Endodermal cell (in vitro differentiated cells): ENCODE results near the gene MRGPRD. TPM values are rescaled to one million over a fixed set of nuclear protein-coding genes. Genes with fewer than 3 reads are reported as not detected.

ENCODE experiments used
- DNase-seq: peaks from one replicate; pipeline ENCODE4 v3.0.0-alpha.2; 2017
- H3K27ac ChIP-seq: 2 replicates; pipeline ENCODE4 v1.5.1; 2013; ENCODE audit warnings: mild to moderate bottlenecking, low read depth, low read length, moderate library complexity
- H3K27me3 ChIP-seq: 2 replicates; pipeline ENCODE4 v1.6.1; 2013; ENCODE audit warnings: mild to moderate bottlenecking, low read length, moderate library complexity; ENCODE audit not compliant: insufficient read depth, control insufficient read depth, poor library complexity, severe bottlenecking
- H3K36me3 ChIP-seq: 2 replicates; pipeline ENCODE4 v1.7.0; 2013; ENCODE audit warnings: mild to moderate bottlenecking, low read length, moderate library complexity; ENCODE audit not compliant: control insufficient read depth, insufficient read depth
- H3K4me1 ChIP-seq: one replicate; pipeline ENCODE4 v1.7.0; 2013; ENCODE audit warnings: low read length; ENCODE audit not compliant: control insufficient read depth, insufficient read depth
- H3K4me3 ChIP-seq: 2 replicates; pipeline ENCODE4 v1.5.1; 2013; ENCODE audit warnings: mild to moderate bottlenecking, low read length, moderate library complexity
- H3K9ac ChIP-seq: 2 replicates; pipeline ENCODE4 v1.6.1; 2013; ENCODE audit warnings: mild to moderate bottlenecking, low read length, moderate library complexity; ENCODE audit not compliant: poor library complexity, severe bottlenecking; ENCODE audit errors: extremely low read depth
- H3K9me3 ChIP-seq: 2 replicates; pipeline ENCODE4 v1.6.1; 2013; ENCODE audit warnings: mild to moderate bottlenecking, low read length, moderate library complexity; ENCODE audit not compliant: control insufficient read depth
- H3K27ac Mint-ChIP-seq: 2 replicates; pipeline ENCODE4 v1.8.0; 2020; ENCODE audit warnings: mixed read lengths
- H3K27me3 Mint-ChIP-seq: 2 replicates; pipeline ENCODE4 v1.8.0; 2021; ENCODE audit warnings: mild to moderate bottlenecking, mixed read lengths; ENCODE audit not compliant: insufficient read depth
- H3K36me3 Mint-ChIP-seq: 2 replicates; pipeline ENCODE4 v1.8.0; 2020; ENCODE audit warnings: low read depth, mixed read lengths
- H3K4me1 Mint-ChIP-seq: 2 replicates; pipeline ENCODE4 v1.8.0; 2020; ENCODE audit warnings: mixed read lengths
- H3K4me3 Mint-ChIP-seq: 2 replicates; pipeline ENCODE4 v1.8.0; 2020; ENCODE audit warnings: mild to moderate bottlenecking, moderate library complexity, mixed read lengths
- H3K9me3 Mint-ChIP-seq: 2 replicates; pipeline ENCODE4 v1.8.0; 2020; ENCODE audit warnings: mild to moderate bottlenecking, mixed read lengths
- WGBS, 2 experiments: methylation state at CpG; one replicate each; pipeline versions ENCODE4 v1.1.5 to v1.1.7; 2013; ENCODE audit warnings: missing lambda C conversion rate in 2 of 2, mixed read lengths in 1 of 2; ENCODE audit not compliant: insufficient coverage in 1 of 2, insufficient read length in 1 of 2; 5-methylcytosine and 5-hydroxymethylcytosine counted together
- total RNA-seq, 2 donors: library from RNA; stranded (reverse); fragmentation: NEBNext Ultra II Directional in 1 of 2; extraction: Animal tissue kit (Norgen Biotek cat#: 25700) in 1 of 2; gene quantifications; 2 replicates in 1 of 2; 3 replicates in 1 of 2; pipeline ENCODE4 v1.2.1, GENCODE V29; 2021
- TF ChIP-seq, protein P1 (sequence below): fragments of 200-600 bp; sonication (generic); conservative IDR thresholded peaks from 2 replicates; pipeline ENCODE4 v1.5.0; 2021; ENCODE audit warnings: antibody characterized with exemption, mild to moderate bottlenecking

The MRGPRD gene
- total RNA-seq, 2 donors from 2014 or later, result not detected

- Mint-ChIP-seq H3K4me1 (no peaks in the 10 kb centered on the region), H3K36me3 (no peaks in the 10 kb centered on the region), H3K27me3 (peaks cover 2% of the 10 kb centered on the region), H3K9me3 (no peaks in the 10 kb centered on the region), H3K27ac (no peak overlapping the region), H3K4me3 (no peak overlapping the region)
- WGBS, 2 experiments, result 93 to 98% methylated on average over 12 to 15 of the region's 15 CpGs
- H3K4me3 ChIP-seq, result no peak overlapping the region
- H3K9ac ChIP-seq, result no peak overlapping the region
- H3K4me1 ChIP-seq, result no peaks in the 10 kb centered on the region
- no peaks in the 10 kb centered on the region for H3K27me3 ChIP-seq
- peaks cover 3% of the 10 kb centered on the region for H3K9me3 ChIP-seq
- no peak overlapping the region for H3K27ac ChIP-seq
- no peaks in the 10 kb centered on the region for H3K36me3 ChIP-seq
- DNase-seq, result no peak
- TF ChIP-seq, protein P1, sequence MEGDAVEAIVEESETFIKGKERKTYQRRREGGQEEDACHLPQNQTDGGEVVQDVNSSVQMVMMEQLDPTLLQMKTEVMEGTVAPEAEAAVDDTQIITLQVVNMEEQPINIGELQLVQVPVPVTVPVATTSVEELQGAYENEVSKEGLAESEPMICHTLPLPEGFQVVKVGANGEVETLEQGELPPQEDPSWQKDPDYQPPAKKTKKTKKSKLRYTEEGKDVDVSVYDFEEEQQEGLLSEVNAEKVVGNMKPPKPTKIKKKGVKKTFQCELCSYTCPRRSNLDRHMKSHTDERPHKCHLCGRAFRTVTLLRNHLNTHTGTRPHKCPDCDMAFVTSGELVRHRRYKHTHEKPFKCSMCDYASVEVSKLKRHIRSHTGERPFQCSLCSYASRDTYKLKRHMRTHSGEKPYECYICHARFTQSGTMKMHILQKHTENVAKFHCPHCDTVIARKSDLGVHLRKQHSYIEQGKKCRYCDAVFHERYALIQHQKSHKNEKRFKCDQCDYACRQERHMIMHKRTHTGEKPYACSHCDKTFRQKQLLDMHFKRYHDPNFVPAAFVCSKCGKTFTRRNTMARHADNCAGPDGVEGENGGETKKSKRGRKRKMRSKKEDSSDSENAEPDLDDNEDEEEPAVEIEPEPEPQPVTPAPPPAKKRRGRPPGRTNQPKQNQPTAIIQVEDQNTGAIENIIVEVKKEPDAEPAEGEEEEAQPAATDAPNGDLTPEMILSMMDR, result no peak
These were observed 14.6 kb downstream of the MRGPRD start for GRCh38 chr11:68965901-68966853.

DNA sequence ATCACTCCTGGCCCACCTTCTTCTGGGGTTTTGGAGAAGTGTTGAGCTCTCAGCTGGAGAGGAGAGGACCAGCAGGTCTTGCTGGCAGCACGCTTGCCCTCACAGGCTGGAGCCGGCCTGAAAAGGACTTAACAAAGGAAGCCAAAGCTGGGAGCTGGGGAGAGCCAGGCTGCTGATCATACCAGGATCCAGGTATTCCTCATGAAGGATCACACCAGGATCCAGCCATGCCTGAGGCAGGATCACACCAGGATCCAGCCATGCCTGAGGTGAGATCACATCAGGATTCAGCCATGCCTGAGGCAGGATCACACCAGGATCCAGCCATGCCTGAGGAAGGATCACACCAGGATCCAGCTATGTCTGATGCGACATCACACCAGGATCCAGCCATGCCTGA, 17.0 kb downstream of the MRGPRD start:
- Mint-ChIP-seq H3K27ac (no peak overlapping the region), H3K4me1 (no peaks in the 10 kb centered on the region), H3K4me3 (no peak overlapping the region), H3K27me3 (peaks cover 2% of the 10 kb centered on the region), H3K36me3 (no peaks in the 10 kb centered on the region), H3K9me3 (no peaks in the 10 kb centered on the region)
- Histone ChIP-seq H3K27me3 (no peaks in the 10 kb centered on the region), H3K27ac (no peak overlapping the region), H3K9me3 (peaks cover 3% of the 10 kb centered on the region), H3K9ac (no peak overlapping the region), H3K4me3 (no peak overlapping the region), H3K36me3 (no peaks in the 10 kb centered on the region), H3K4me1 (no peaks in the 10 kb centered on the region)
- TF ChIP-seq, protein P1, result no peak
- DNase-seq, result no peak
- 91 to 100% methylated on average over 1 to 3 of the region's 3 CpGs for WGBS, 2 experiments

DNA sequence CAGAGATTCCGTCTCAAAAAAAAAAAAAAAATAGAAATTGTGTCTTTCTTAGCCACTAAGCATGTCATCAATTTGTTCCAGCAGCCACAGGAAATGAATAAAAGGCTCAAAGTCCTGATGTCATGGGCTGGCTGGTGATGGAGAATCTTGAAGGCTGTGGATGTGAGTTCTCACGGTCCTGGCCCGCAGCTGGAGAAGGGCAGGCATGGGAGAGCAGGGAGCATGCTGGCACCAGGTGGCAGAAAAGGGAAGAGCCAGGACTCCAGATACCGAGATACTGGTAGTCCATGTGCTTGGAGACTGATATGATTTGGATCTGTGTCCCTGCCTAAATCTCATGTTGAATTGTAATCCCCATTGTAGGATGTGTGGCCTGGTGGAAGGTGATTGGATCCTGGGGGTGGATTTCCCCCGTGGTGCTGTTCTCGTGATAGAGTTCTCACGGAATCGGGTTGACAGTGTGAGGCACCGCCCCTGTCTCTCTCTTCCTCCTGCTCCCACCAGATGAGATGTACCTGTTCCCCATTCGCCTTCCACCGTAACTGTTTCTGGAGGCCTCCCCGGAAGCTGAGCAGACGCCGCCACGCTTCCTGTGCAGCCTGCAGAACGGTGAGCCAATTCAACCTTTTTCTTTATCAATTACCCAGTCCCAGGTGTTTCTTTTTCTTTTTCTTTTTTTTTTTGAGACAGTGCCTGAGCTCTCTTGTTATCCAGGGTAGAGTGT, 18.1 kb downstream of the MRGPRD start:
- H3K9ac ChIP-seq, result no peak overlapping the region
- no peak overlapping the region for H3K27ac Mint-ChIP-seq
- H3K36me3 Mint-ChIP-seq, result no peaks in the 10 kb centered on the region
- TF ChIP-seq, protein P1, result no peak
- H3K4me1 Mint-ChIP-seq, result no peaks in the 10 kb centered on the region
- no peak overlapping the region for H3K27ac ChIP-seq
- 82 to 89% methylated on average over 11 to 16 of the region's 16 CpGs for WGBS, 2 experiments
- H3K9me3 ChIP-seq, result peaks cover 3% of the 10 kb centered on the region
- no peak overlapping the region for H3K4me3 Mint-ChIP-seq
- peaks cover 2% of the 10 kb centered on the region for H3K27me3 Mint-ChIP-seq
- H3K27me3 ChIP-seq, result no peaks in the 10 kb centered on the region
- H3K9me3 Mint-ChIP-seq, result no peaks in the 10 kb centered on the region
- no peaks in the 10 kb centered on the region for H3K36me3 ChIP-seq
- no peak overlapping the region for H3K4me3 ChIP-seq
- no peaks in the 10 kb centered on the region for H3K4me1 ChIP-seq
- DNase-seq, result peak; percentile 39
